Cardiac muscle cell (in vitro differentiated cells and primary cell): ENCODE results near the gene CD47. TPM values are rescaled to one million over a fixed set of nuclear protein-coding genes. Genes with fewer than 3 reads are reported as not detected.
A peak's percentile ranks its signal among the peaks of the same experiment; 100 is the strongest.

Source experiments
- DNase-seq, 2 donors: peaks; one replicate each; pipeline versions ENCODE4 v3.0.0 to v3.0.0-alpha.2; 2010 to 2017; ENCODE audit warnings: low read depth in 1 of 2, low spot score in 1 of 2
- H3K27ac ChIP-seq: fragments of 200-600 bp; sonication (generic); 2 replicates; pipeline ENCODE4 v1.5.1; 2016
- H3K27me3 ChIP-seq: fragments of 200-600 bp; sonication (generic); 2 replicates; pipeline ENCODE4 v1.6.0; 2016; ENCODE audit warnings: control low read depth
- H3K36me3 ChIP-seq: fragments of 200-600 bp; sonication (generic); 2 replicates; pipeline ENCODE4 v1.5.1; 2016; ENCODE audit warnings: control low read depth
- H3K4me1 ChIP-seq: fragments of 200-600 bp; sonication (generic); 2 replicates; pipeline ENCODE4 v1.8.1; 2017; ENCODE audit warnings: low read depth, mild to moderate bottlenecking, mixed run types
- H3K4me3 ChIP-seq: fragments of 200-600 bp; sonication (generic); 2 replicates; pipeline ENCODE4 v1.5.1; 2016; ENCODE audit warnings: mild to moderate bottlenecking
- H3K9me3 ChIP-seq: fragments of 200-600 bp; sonication (generic); 2 replicates; pipeline ENCODE4 v1.5.1; 2017; ENCODE audit warnings: low read depth, mild to moderate bottlenecking, control low read depth
- CTCF ChIP-seq: IDR thresholded peaks from 2 replicates; pipeline ENCODE4 v1.5.1; 2012; ENCODE audit warnings: low read depth, mild to moderate bottlenecking, low read length
- polyA plus RNA-seq: library from polyadenylated mRNA; unstranded; fragments of >200 nt; fragmentation: Nextera tagmentation; extraction: Ambion mirVana; gene quantifications from 2 replicates; pipeline ENCODE4 v1.2.1, GENCODE V29; 2016
- total RNA-seq: library from RNA; depleted of rRNA; stranded (reverse); fragments of >200 nt; gene quantifications from 2 replicates; pipeline ENCODE4 v1.2.3, GENCODE V29; 2016

The CD47 gene
- total and polyA plus RNA-seq, 2 experiments from 2014 or later: 33.2 to 34.9 TPM

GRCh38 chr3:108008106-108008505, 82.7 kb downstream of the CD47 start:
- no peak for TF ChIP-seq CTCF
- no peak overlapping the region for H3K27ac ChIP-seq

GRCh38 chr3:108006881-108007331, 83.9 kb downstream of the CD47 start:
- peaks cover 15% of the 10 kb centered on the region for H3K4me1 ChIP-seq
- TF ChIP-seq CTCF: no peak
- H3K36me3 ChIP-seq: no peaks in the 10 kb centered on the region
- no peak overlapping the region for H3K4me3 ChIP-seq
- DNase-seq: no peak
- H3K9me3 ChIP-seq: no peaks in the 10 kb centered on the region
- no peaks in the 10 kb centered on the region for H3K27me3 ChIP-seq
- no peak overlapping the region for H3K27ac ChIP-seq

More at GRCh38 chr3:108008106-108008505, 82.7 kb downstream of the CD47 start:
- no peaks in the 10 kb centered on the region for H3K9me3 ChIP-seq
- H3K36me3 ChIP-seq: no peaks in the 10 kb centered on the region
- no peak for DNase-seq
- H3K4me1 ChIP-seq: peaks cover 15% of the 10 kb centered on the region
- H3K27me3 ChIP-seq: no peaks in the 10 kb centered on the region
- H3K4me3 ChIP-seq: no peak overlapping the region

- peak overlapping the region; percentile 6 for H3K27ac ChIP-seq
- peak; percentile 42 to 51 for DNase-seq
- no peak overlapping the region for H3K4me3 ChIP-seq
- no peaks in the 10 kb centered on the region for H3K27me3 ChIP-seq
- H3K4me1 ChIP-seq: peaks cover 15% of the 10 kb centered on the region
- no peaks in the 10 kb centered on the region for H3K36me3 ChIP-seq
- H3K9me3 ChIP-seq: no peaks in the 10 kb centered on the region
- no peak for TF ChIP-seq CTCF
These were observed 84.6 kb downstream of the CD47 start for GRCh38 chr3:108006077-108006771.

- TF ChIP-seq CTCF: no peak
- H3K4me3 ChIP-seq: no peak overlapping the region
- no peak overlapping the region for H3K27ac ChIP-seq
- no peaks in the 10 kb centered on the region for H3K36me3 ChIP-seq
- DNase-seq: no peak
- H3K9me3 ChIP-seq: no peaks in the 10 kb centered on the region
- H3K27me3 ChIP-seq: no peaks in the 10 kb centered on the region
- peaks cover 15% of the 10 kb centered on the region for H3K4me1 ChIP-seq
These were observed 86.2 kb downstream of the CD47 start for GRCh38 chr3:108004647-108005046.

- Histone ChIP-seq H3K9me3 (no peaks in the 10 kb centered on the region), H3K36me3 (no peaks in the 10 kb centered on the region), H3K27me3 (no peaks in the 10 kb centered on the region), H3K4me3 (no peak overlapping the region), H3K4me1 (peaks cover 15% of the 10 kb centered on the region), H3K27ac (no peak overlapping the region)
- TF ChIP-seq CTCF: no peak
- peak in 1 of 2 donors; percentile 21 for DNase-seq
These were observed 89.4 kb downstream of the CD47 start for GRCh38 chr3:108001457-108001856.
